Measurements from ENCODE around the gene EIF4G3.

GRCh38 chr1:21192871-21193270 is 16.2 kb upstream of the EIF4G3 start:
- no peak for TF ChIP-seq CTCF (IDR thresholded peaks at IDR 0.05)
- TF ChIP-seq POLR2A (IDR thresholded peaks at IDR 0.05): no peak
